Large intestine (tissue), 3 donors: Measurements from ENCODE around the gene TARP. TPM values are rescaled to one million over a fixed set of nuclear protein-coding genes. Genes with fewer than 3 reads are reported as not detected.

Experiments used
- DNase-seq, 2 donors: peaks; one replicate each; pipeline versions ENCODE4 v3.0.0 to v3.0.0-alpha.2; 2013
- H3K27ac ChIP-seq: one replicate; pipeline ENCODE4 v1.5.1; 2013; ENCODE audit warnings: low read length
- H3K27me3 ChIP-seq: 2 replicates; pipeline ENCODE4 v1.6.1; 2013; ENCODE audit warnings: low read length; ENCODE audit not compliant: control insufficient read depth, insufficient read depth
- H3K36me3 ChIP-seq: 2 replicates; pipeline ENCODE4 v1.6.1; 2013; ENCODE audit warnings: low read length; ENCODE audit not compliant: control insufficient read depth, insufficient read depth
- H3K4me1 ChIP-seq: one replicate; pipeline ENCODE4 v1.6.1; 2013; ENCODE audit warnings: low read length; ENCODE audit not compliant: control insufficient read depth, insufficient read depth
- H3K4me3 ChIP-seq: one replicate; pipeline ENCODE4 v1.5.1; 2013; ENCODE audit warnings: low read length
- H3K9me3 ChIP-seq: one replicate; pipeline ENCODE4 v1.6.1; 2013; ENCODE audit warnings: mild to moderate bottlenecking, low read depth, low read length, moderate library complexity; ENCODE audit not compliant: control insufficient read depth
- WGBS: methylation state at CpG from one replicate; pipeline ENCODE4 v1.1.5; 2013; ENCODE audit warnings: low lambda C conversion rate; ENCODE audit not compliant: insufficient coverage; 5-methylcytosine and 5-hydroxymethylcytosine counted together
- polyA plus RNA-seq: library from polyadenylated mRNA; unstranded; fragments of 120-200 nt; gene quantifications from one replicate; pipeline ENCODE4 v1.2.1, GENCODE V29; 2013

TARP gene

DNA sequence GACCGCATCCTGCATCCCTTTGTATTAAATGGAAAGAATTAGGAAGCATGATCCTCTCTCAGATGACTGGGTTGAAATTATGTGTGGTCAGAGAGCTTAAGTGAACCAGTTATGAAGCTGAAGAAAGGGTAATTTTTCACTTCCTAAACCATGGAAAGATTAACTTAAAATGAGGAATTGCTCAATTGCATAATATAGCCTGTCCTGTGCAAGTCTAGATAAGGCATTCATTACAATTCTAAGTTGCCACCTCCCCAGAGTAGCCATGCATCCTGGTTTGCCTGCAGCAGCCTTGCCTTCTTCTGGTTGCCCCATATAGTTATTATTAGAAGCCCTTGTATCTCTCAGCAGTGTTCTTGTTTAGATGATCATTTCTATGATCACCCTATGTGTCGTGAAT is 50.1 kb downstream of the TARP start:
- Histone ChIP-seq H3K27me3 (no peaks in the 10 kb centered on the region), H3K4me3 (no peak overlapping the region), H3K27ac (no peak overlapping the region), H3K4me1 (no peaks in the 10 kb centered on the region), H3K36me3 (peaks cover 47% of the 10 kb centered on the region), H3K9me3 (no peaks in the 10 kb centered on the region)
- DNase-seq = no peak
- 90% methylated on average over 2 of the region's 2 CpGs for WGBS

DNA sequence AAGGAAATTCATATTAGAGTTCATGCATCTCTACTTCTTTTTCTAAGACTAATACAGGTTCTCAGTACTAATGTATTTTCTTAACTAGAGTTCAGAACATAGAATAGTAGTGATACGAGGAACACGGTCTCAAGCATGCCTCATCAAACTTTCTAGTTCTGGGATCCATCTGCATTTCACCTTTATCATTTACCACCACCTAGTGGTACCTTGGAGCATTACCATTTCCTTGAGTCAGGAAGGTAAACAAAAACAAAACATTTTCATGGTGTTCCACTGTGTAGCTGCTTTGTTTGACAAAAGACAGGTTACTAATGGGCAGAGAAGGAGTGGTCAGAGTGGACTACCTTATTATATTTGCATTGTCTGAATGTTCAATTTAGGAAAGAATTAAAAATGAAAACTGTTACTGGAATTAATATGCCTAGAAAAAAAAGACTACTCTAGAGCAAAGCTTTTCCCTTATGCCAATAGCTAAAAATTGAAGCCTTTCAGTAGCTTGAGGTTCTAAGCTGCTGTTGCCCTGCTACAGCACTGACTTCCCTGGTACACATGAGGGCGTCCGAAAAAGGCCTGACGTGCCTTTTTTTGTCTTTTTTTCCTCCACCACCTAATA is 50.8 kb downstream of the TARP start:
- no peak overlapping the region for H3K27ac ChIP-seq
- no peaks in the 10 kb centered on the region for H3K4me1 ChIP-seq
- DNase-seq = peak; percentile 37 to 43
- H3K4me3 ChIP-seq = no peak overlapping the region
- 92% methylated on average over 2 of the region's 5 CpGs for WGBS
- no peaks in the 10 kb centered on the region for H3K27me3 ChIP-seq
- no peaks in the 10 kb centered on the region for H3K9me3 ChIP-seq
- peaks cover 45% of the 10 kb centered on the region for H3K36me3 ChIP-seq

DNA sequence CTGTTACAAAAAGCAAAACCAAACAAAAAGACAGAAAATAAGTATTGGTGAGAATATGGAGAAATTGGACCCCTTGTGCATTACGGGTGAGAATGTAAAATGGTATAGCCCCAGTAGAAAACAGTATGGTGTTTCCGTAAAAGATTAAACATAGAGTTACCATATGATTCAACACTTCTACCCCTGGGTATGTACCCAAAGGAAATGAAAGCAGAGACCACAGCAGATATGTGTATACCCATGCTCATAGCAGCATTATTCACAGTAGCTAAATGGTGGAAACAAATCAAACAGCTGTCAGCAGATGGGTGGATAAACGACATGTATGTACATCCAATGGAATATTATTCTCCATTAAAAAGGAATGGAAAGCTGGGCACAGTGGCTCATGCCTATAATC is 53.0 kb downstream of the TARP start:
- DNase-seq = no peak
- Histone ChIP-seq H3K4me1 (peaks cover 11% of the 10 kb centered on the region), H3K9me3 (no peaks in the 10 kb centered on the region), H3K27me3 (no peaks in the 10 kb centered on the region), H3K36me3 (peaks cover 46% of the 10 kb centered on the region), H3K27ac (no peak overlapping the region), H3K4me3 (no peak overlapping the region)
- 100% methylated on average over 1 of the region's 3 CpGs for WGBS

- no CpG with 5 or more reads among the region's 2 CpGs for WGBS
- H3K4me3 ChIP-seq = no peak overlapping the region
- H3K27me3 ChIP-seq = no peaks in the 10 kb centered on the region
- H3K36me3 ChIP-seq = peaks cover 46% of the 10 kb centered on the region
- no peaks in the 10 kb centered on the region for H3K9me3 ChIP-seq
- no peak for DNase-seq
- H3K27ac ChIP-seq = no peak overlapping the region
- peaks cover 16% of the 10 kb centered on the region for H3K4me1 ChIP-seq
These were observed 55.8 kb downstream of the TARP start for GRCh38 chr7:38217672-38218071.

DNA sequence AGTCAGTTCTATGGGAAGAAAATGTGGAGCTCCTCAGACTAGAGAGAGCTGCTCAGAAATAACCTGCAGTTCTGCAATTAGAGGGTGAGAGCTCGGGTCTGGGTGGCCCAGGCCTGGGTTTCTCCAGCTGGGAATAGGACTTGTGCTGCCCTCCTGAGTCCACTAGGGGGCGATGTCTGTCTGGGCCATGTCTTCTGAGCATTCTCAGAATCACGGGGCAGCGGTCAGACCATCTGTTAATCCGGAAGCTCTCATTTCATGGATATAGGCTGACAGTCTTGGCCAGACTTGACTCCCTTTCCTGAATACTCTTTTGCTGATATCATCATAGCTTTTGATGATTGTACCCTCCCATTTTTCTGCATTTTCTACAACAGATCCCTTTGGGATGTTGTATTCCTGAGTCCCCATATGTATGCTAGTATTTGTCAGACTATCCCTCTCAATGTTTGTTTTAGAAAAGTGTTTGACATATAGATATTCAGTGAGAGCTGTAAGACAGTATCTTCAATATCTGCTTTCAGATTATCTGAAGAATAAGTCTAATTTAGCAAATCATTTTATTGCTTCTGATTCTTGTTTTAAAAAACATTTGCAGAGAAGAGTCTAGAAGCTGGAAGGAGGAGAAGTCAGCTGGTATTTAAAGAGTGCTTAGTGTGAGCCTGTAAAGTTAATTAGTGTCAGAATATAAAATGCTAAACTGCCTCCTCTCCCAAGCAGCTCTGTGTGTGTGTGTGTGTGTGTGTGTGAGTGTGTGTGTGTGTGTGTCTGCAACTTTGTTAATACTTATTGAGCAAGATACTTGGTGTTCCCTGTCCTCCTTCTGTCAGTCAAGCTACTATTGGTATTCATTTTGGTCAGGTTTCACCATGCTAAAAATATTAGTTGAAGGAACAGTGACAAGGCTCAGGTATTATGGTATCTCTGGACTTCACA is 57.4 kb downstream of the TARP start:
- H3K27ac ChIP-seq = peak overlapping the region; percentile 81
- no CpG with 5 or more reads among the region's 5 CpGs for WGBS
- H3K9me3 ChIP-seq = no peaks in the 10 kb centered on the region
- no peak overlapping the region for H3K4me3 ChIP-seq
- DNase-seq = peak; percentile 82 to 84
- H3K4me1 ChIP-seq = peaks cover 16% of the 10 kb centered on the region
- no peaks in the 10 kb centered on the region for H3K27me3 ChIP-seq
- H3K36me3 ChIP-seq = peaks cover 40% of the 10 kb centered on the region

DNA sequence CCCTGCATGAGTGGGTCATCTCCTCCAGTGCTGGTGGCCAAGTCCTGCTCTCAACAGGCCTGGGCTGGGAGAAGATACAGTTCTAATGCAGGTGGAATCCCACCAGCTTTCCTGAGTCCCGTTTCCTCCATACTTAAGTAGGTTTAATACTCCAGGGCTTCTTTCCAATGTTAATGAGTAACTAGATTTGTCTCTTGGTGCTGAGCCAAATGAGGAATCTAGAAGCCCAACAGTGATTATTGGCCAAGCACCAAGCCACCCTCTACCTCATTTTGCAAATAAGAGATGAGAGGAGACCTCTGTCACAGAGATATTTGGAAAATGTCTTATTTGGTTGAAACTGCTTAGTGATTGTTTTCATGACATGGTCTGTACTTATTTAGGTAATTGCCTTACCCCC is 58.3 kb downstream of the TARP start:
- Histone ChIP-seq H3K27me3 (no peaks in the 10 kb centered on the region), H3K9me3 (no peaks in the 10 kb centered on the region), H3K27ac (peak overlapping the region; percentile 81), H3K36me3 (peaks cover 35% of the 10 kb centered on the region), H3K4me1 (peaks cover 16% of the 10 kb centered on the region), H3K4me3 (no peak overlapping the region)
- DNase-seq = peak in 1 of 2 donors; percentile 35
- WGBS = no CpG with 5 or more reads among the region's 1 CpG

DNA sequence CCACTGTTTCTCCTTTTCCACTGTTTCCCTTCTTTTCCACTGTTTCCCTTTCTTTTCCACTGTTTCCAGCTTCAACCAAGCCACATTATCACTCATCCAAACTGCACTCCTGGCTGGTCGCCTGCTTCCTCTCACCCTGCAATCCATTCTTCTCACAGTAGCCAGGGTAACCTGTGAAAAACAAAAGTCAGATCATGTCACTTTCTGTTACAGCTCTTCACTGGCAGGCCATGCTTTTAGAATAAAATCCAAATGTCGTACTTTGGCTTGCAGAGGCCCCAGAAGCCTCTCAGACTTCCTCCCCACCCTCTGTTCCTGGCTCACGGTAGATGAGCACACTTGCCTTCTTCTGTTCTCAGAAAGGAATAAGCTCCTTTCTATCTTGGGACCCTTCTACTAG is 61.5 kb downstream of the TARP start:
- H3K27me3 ChIP-seq = no peaks in the 10 kb centered on the region
- H3K27ac ChIP-seq = no peak overlapping the region
- WGBS = 67% methylated on average over 1 of the region's 3 CpGs
- peaks cover 16% of the 10 kb centered on the region for H3K4me1 ChIP-seq
- peaks cover 22% of the 10 kb centered on the region for H3K36me3 ChIP-seq
- H3K9me3 ChIP-seq = no peaks in the 10 kb centered on the region
- no peak overlapping the region for H3K4me3 ChIP-seq
- DNase-seq = peak in 1 of 2 donors; percentile 9

DNA sequence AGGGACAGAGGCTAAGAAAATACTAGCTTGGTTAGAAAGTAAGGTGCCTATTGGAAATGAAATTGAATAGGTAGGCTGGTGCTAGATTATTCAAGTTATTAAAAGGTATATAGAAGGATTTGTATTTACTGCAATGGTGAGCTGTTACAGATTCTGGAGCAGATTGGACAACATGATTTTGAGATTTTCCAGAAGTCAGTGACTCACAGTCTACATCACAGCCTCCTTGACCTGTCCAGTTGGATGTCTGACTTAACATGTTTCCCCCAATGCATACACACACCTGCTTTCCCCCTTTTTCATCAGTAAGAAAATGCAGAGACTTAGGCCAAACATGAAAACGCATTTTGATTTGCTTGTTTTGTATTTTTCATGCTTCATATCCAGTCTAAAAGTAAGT is 62.0 kb downstream of the TARP start:
- 100% methylated on average over 1 of the region's 1 CpG for WGBS
- peaks cover 18% of the 10 kb centered on the region for H3K36me3 ChIP-seq
- H3K4me3 ChIP-seq = no peak overlapping the region
- H3K27me3 ChIP-seq = no peaks in the 10 kb centered on the region
- H3K9me3 ChIP-seq = no peaks in the 10 kb centered on the region
- DNase-seq = no peak
- no peak overlapping the region for H3K27ac ChIP-seq
- peaks cover 12% of the 10 kb centered on the region for H3K4me1 ChIP-seq

Other genes with a start within 250 kb of the TARP start
- gene STARD3NL, start 95.4 kb downstream of the TARP start, polyA plus RNA-seq = 34.0 TPM